NCI-H1105 treated with DMSO at 0.1 percent for 48 hours (cell line): Measurements from ENCODE around the gene ST14.
"Not testable (repeated sequence)": the region's sequence is repeated elsewhere in the genome, so short reads cannot be mapped to it uniquely, and the experiment has no call there.

Source experiments
- DNase-seq: peaks from one replicate; lab custom pipeline; 2025; lab: John Stamatoyannopoulos, UW

Gene ST14

GRCh38 chr11:130209954-130210854, 50.6 kb downstream of the ST14 start:
- no peak for DNase-seq

GRCh38 chr11:130211144-130211543, 51.6 kb downstream of the ST14 start:
- DNase-seq: no peak

- no peak for DNase-seq
Observed at GRCh38 chr11:130211781-130212401, 52.3 kb downstream of the ST14 start.

GRCh38 chr11:130212431-130212961, 52.9 kb downstream of the ST14 start:
- no peak for DNase-seq

- DNase-seq: peak; percentile 72
Observed at GRCh38 chr11:130213143-130213978, 53.8 kb downstream of the ST14 start.

GRCh38 chr11:130213979-130214281, 54.3 kb downstream of the ST14 start:
- no peak for DNase-seq

GRCh38 chr11:130214861-130215530, 55.4 kb downstream of the ST14 start:
- DNase-seq: no peak

GRCh38 chr11:130215531-130216220, 56.1 kb downstream of the ST14 start:
- peak; percentile 34 for DNase-seq

- DNase-seq: no peak
Observed at GRCh38 chr11:130216221-130216550, 56.6 kb downstream of the ST14 start.

GRCh38 chr11:130216591-130217132, 57.1 kb downstream of the ST14 start:
- no peak for DNase-seq

- no peak for DNase-seq
Observed at GRCh38 chr11:130217133-130218031, 57.8 kb downstream of the ST14 start.

- no peak for DNase-seq
Observed at GRCh38 chr11:130218501-130219070, 59.0 kb downstream of the ST14 start.

GRCh38 chr11:130219148-130219547, 59.6 kb downstream of the ST14 start:
- DNase-seq: no peak

GRCh38 chr11:130220311-130221035, 60.9 kb downstream of the ST14 start:
- DNase-seq: no peak

GRCh38 chr11:130223291-130223971, 63.8 kb downstream of the ST14 start:
- DNase-seq: no peak

- no peak for DNase-seq
Observed at GRCh38 chr11:130227373-130227772, 67.8 kb downstream of the ST14 start.

- DNase-seq: not testable (repeated sequence)
Observed at GRCh38 chr11:130233486-130233885, 73.9 kb downstream of the ST14 start.

GRCh38 chr11:130233888-130234287, 74.3 kb downstream of the ST14 start:
- not testable (repeated sequence) for DNase-seq
